Stomach (tissue), 4 donors: ENCODE results near the gene SIPA1.

ENCODE experiments used
- CTCF ChIP-seq, 7 experiments: fragments of 450-650 bp in 4 of 7; fragments of 200-600 bp in 3 of 7; sonication (generic) in 3 of 7; IDR thresholded peaks; one replicate each; pipeline ENCODE4 v1.5.1; 2016 to 2019; ENCODE audit warnings: antibody characterized with exemption in 7 of 7, control low read depth in 2 of 7, mild to moderate bottlenecking in 1 of 7
- POLR2A ChIP-seq, 4 donors: fragments of 450-650 bp; IDR thresholded peaks; one replicate each; pipeline ENCODE4 v1.6.1; 2016; ENCODE audit warnings: antibody characterized with exemption in 4 of 4, control low read depth in 2 of 4, mild to moderate bottlenecking in 1 of 4, moderate library complexity in 1 of 4
- POLR2AphosphoS5 ChIP-seq, 3 donors: sonication (generic); formaldehyde crosslinking; IDR thresholded peaks; one replicate each; pipeline ENCODE4 v1.6.1; 2016; ENCODE audit warnings: antibody characterized with exemption in 3 of 3

- TF ChIP-seq CTCF (IDR thresholded peaks at IDR 0.05) (no peak), POLR2A (IDR thresholded peaks at IDR 0.05) (no peak), POLR2AphosphoS5 (IDR thresholded peaks at IDR 0.05) (no peak)
Observed at GRCh38 chr11:65640483-65641296, 2.8 kb downstream of the SIPA1 start.
